ENCODE data around the gene SLC17A9.

SLC17A9 gene

GRCh38 chr20:62969179-62969760 lies 16.8 kb downstream of the SLC17A9 start:
- no peak for DNase-seq (ENCODE audit: low spot score)

- no peak for DNase-seq (ENCODE audit: low spot score)
Observed at GRCh38 chr20:62969939-62970306, 17.4 kb downstream of the SLC17A9 start.

GRCh38 chr20:62970307-62971210 lies 18.1 kb downstream of the SLC17A9 start:
- DNase-seq (ENCODE audit: low spot score) = no peak

GRCh38 chr20:62971211-62971949 lies 18.9 kb downstream of the SLC17A9 start:
- no peak for DNase-seq (ENCODE audit: low spot score)

GRCh38 chr20:62971950-62972844 lies 19.7 kb downstream of the SLC17A9 start:
- peak; percentile 93 for DNase-seq (ENCODE audit: low spot score)

GRCh38 chr20:62972845-62973745 lies 20.6 kb downstream of the SLC17A9 start:
- DNase-seq (ENCODE audit: low spot score) = no peak

- DNase-seq (ENCODE audit: low spot score) = no peak
Observed at GRCh38 chr20:62975251-62975760, 22.8 kb downstream of the SLC17A9 start.

GRCh38 chr20:62975812-62976508 lies 23.5 kb downstream of the SLC17A9 start:
- DNase-seq (ENCODE audit: low spot score) = no peak

GRCh38 chr20:62976886-62977285 lies 24.4 kb downstream of the SLC17A9 start:
- no peak for DNase-seq (ENCODE audit: low spot score)

GRCh38 chr20:62977613-62978560 lies 25.4 kb downstream of the SLC17A9 start:
- peak; percentile 93 for DNase-seq (ENCODE audit: low spot score)

GRCh38 chr20:62978561-62978943 lies 26.0 kb downstream of the SLC17A9 start:
- no peak for DNase-seq (ENCODE audit: low spot score)

- DNase-seq (ENCODE audit: low spot score) = no peak
Observed at GRCh38 chr20:62979310-62979709, 26.8 kb downstream of the SLC17A9 start.

GRCh38 chr20:62979876-62980373 lies 27.4 kb downstream of the SLC17A9 start:
- DNase-seq (ENCODE audit: low spot score) = no peak

- peak; percentile 46 for DNase-seq (ENCODE audit: low spot score)
Observed at GRCh38 chr20:62980380-62980960, 28.0 kb downstream of the SLC17A9 start.

- DNase-seq (ENCODE audit: low spot score) = no peak
Observed at GRCh38 chr20:62980970-62981369, 28.5 kb downstream of the SLC17A9 start.

- DNase-seq (ENCODE audit: low spot score) = no peak
Observed at GRCh38 chr20:62982124-62983075, 29.9 kb downstream of the SLC17A9 start.

- DNase-seq (ENCODE audit: low spot score) = no peak
Observed at GRCh38 chr20:62983210-62983609, 30.7 kb downstream of the SLC17A9 start.
